ENCODE results near the gene HECW1.

Gene HECW1

DNA sequence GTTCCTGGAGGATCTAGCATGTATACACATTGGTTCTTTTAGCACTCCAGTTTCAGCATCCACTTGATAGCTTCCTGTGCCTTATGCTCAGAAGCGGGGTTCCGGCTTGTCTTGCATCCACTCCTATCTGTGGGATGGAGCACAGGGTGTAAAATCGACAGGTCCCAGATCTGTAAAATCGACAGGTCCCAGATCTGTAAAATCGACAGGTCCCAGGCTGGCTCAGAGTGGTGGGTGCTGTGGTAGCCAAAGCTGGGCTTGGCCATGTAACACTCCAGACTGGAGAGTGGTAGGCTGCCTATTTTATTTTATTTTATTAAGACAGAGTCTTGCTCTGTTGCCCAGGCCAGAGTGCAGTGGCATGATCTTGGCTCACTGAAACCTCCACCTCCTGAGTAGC lies 30.3 kb downstream of the HECW1 start:
- in situ Hi-C loops (cut with MboI; ENCODE audit: low sequenced_read_pairs), result no loop called here

DNA sequence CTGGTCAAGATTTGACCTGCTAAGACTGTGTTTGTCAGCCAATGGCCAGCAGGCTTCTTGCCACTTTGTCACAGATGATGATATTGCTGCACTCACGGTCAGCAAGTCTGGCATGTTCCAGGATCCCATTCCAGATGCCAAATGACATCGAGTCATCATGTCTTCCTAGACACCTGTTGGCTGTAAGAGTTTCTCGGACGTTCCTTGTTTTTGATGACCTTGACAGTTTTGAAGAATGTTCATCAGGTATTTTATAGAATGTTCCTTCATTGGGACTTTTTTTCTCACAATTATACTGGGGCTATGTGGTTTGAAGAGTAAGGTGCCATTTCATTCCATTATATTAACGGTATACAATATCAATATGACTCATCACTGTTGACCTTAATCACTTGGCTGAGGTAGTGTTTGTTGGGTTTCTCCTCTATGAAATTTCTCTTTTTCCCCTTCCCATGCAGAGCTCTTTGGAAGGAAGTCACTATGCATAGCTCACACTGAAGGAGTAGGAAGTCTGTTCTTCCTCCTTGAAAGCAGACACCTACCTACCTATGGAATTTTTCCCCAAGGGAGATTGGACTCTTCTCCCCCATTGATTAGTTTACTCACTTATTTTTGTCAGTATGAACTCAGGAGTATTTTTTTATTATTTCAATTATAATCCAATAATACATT lies 31.6 kb downstream of the HECW1 start:
- in situ Hi-C loops (cut with MboI; ENCODE audit: low sequenced_read_pairs), result no loop called here

DNA sequence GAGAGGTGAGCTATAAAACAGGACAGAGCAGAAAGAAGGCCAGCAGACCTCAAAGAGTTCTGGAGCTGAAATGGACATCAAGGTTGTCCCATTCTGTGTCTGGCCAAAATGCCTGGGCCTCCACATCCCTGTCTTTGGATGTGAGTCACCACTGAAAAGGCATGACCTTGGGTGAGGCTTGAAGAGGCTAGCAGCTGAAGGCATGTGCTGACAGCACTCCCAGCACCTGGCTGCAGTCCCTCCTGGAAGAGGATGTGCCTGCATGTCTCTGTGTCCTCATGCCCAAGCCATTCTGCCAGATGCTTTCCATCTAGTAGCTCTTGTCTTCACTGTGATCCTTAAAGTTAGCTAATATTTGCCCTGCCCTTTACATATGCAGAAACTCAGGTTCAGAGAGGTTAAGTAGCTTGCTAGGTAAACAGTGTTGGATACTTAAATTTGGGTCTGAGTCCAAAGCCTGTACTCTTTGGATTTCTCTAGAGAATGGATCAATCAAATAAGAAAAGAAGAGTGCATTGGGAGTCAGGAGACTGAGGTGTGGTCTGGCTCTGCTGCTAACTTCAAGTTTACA lies 35.8 kb downstream of the HECW1 start:
- in situ Hi-C loops (cut with MboI; ENCODE audit: low sequenced_read_pairs), result no loop called here

DNA sequence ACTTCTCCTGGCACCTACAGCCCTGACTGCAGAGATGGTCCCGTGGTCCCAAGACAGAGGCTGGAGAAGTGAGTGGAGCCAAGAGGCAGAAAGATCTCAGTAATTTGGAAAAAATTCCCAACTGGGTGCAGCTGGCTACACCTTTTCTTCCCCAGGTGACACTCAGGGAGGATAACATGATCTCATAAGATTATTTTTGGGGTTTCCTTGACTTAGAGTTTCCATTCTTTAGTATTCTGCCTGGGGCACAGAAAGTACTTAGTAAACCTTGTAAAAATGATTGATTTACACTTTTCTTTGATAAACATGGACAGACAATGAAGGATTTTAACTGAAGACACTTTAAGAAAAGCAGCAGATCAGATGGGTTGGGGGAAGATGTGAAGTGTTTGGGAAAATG lies 38.6 kb downstream of the HECW1 start:
- in situ Hi-C loops (cut with MboI; ENCODE audit: low sequenced_read_pairs), result no loop called here

DNA sequence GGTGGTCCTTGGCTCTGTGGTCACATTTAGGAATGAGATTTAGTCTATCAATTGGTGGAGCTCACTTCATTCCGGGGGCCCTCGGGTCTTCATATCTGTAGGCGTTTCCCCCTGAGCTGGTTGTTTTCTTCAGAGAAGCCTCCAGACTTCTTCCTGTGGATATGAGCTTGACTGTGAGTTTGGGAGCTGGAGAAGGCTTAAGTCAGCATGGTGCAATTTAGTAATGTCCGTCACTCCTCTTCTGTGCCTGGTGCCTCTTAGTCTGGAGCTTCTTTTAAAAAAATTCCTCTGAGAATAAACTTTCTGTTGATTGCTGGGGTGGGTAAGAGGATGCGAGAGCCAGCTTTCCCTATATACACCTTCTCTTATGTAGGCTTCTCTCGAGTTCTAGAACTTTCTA lies 40.2 kb downstream of the HECW1 start:
- in situ Hi-C loops (cut with MboI; ENCODE audit: low sequenced_read_pairs), result no loop called here

DNA sequence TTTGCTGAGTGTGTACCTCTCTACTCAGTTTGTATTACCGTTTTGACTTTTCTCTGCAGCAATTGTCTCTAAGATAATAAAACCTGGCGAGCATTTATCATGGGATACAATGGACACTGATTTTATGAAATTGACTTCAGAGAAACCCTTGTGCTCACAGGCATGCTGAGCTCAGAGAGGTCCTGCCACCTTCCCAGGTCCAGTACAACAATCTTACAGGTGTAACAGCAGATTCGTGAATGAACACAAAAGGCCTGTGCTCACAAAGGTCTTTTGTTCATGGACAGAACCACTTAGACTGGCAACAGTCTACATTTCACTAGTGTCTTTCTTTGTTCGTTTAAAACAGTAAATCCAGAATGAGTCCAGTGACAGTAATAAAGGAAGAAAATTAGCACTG lies 43.2 kb downstream of the HECW1 start:
- in situ Hi-C loops (cut with MboI; ENCODE audit: low sequenced_read_pairs), result no loop called here

DNA sequence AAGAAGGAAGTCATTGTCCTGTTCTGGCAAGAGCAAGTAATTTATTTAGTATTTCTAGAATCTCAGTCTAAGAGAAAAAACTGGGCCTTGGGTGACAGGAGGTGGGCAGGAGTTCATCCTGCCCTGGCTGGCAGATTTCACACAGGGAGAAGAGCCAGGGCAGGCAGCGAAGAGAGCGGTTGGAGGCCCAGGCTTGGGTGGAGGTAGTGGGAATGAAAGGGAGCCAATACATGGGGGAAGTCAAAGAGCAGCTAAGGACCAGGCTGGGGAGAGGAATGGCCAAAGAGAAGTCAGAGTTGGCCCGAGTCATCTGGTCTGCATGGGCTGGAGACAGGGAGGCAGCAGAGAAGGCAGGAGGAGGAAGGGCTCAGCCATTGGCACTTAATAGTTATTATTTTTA lies 51.4 kb downstream of the HECW1 start:
- in situ Hi-C loops (cut with MboI; ENCODE audit: low sequenced_read_pairs), result no loop called here

DNA sequence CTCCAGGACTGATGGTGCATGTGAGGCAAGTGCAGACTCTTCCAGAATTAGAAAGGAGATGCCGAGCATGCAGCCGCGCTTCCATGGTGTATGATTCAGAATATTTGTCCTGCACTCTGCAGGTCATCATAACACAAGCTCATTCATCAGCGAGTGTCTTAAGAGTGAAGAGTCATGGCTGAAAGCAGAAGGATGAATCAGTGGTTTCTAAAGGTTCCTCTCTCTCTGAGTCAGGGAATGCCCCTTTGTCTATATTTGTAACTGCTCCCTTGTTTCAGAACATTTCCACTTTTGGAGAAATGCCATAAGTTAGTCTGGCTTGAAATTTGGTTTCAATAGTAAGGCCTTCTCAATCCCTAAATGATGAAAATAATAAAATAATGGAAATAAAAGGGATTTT lies 52.3 kb downstream of the HECW1 start:
- in situ Hi-C loops (cut with MboI; ENCODE audit: low sequenced_read_pairs), result no loop called here

DNA sequence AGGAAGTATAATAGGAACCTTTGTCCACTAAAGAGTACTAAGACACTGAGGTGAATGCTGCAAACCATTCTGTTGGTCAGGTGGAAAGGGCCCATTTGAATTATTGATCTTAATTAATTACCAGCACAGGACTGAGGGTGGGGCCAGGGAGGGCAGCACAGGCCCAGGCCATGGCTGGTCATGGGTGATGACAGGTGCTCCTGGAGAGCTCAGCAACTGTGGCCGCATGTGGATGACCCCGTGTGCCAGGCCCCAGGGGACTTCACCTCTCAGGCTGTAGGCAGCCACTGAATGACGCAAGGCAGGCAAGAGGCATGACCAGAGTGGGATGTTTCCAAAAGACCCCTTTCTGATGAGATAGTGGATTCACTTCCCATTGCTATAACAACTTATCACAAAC lies 54.2 kb downstream of the HECW1 start:
- in situ Hi-C loops (cut with MboI; ENCODE audit: low sequenced_read_pairs), result no loop called here

DNA sequence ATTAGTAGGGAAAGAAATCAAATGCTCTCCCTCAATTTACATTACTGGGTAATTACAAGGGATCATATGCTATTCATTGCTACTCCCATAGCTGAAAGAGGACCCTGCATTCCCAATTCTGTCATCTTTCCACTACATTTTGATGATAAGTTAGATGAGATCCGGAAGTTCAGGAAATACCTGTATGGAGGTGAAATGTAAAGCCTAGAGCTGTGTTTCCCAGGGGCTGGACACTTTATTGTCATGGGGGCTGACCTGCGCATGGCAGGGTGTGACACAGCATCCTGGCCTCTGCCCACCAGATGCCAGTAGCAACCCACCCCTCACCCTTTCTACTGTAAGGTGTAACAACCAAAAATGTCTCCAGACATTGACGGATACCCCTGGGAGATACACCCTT lies 56.6 kb downstream of the HECW1 start:
- in situ Hi-C loops (cut with MboI; ENCODE audit: low sequenced_read_pairs), result no loop called here

DNA sequence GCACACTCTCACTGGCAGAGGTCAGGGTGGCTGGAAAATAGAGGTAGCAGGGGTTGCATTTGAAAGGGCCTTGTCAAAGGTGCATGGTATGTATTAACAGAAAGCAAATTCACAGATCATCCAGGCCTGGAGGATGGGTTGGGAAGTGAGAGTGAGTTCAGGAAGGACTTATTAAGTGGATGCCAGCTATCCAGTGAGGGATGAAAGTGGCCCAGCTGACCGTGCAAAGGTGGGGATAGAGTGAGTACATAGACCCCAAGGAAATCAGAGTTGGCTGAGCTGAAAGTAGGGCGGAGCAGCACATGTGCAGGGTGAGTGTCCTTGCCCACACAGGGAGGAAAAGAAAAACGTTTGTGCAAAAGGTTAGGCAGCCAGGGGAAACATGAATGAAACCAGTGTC lies 58.1 kb downstream of the HECW1 start:
- in situ Hi-C loops (cut with MboI; ENCODE audit: low sequenced_read_pairs), result no loop called here

DNA sequence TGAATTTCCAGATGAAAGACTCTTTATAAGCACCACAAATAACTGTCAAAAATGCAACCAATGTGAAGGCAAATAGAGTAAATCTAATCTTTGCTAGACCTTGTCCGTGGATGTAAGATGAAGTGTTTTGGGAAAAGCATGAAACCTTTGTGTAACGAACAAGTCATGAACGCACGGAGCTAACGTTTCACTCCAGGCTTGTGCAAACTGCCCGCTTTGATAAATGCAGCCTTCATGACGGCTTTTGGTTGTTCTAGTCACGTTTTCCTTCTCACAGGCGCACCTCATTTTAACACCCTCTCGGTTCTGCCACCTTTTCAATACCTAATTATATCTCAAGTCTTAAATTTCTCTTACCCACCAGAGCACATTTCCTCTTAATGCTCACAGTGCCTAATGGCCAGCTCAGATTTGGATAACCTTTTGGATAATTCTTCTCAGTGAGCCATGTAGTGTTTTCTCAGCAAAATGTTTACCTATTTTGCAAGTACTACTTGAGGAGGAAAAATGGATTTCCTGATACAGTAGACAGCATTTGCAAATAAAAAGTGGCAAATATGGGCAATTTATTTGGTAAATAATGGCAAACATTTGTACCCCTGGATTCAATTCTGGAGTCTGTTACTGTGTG lies 63.2 kb downstream of the HECW1 start:
- in situ Hi-C loops (cut with MboI; ENCODE audit: low sequenced_read_pairs), result no loop called here

DNA sequence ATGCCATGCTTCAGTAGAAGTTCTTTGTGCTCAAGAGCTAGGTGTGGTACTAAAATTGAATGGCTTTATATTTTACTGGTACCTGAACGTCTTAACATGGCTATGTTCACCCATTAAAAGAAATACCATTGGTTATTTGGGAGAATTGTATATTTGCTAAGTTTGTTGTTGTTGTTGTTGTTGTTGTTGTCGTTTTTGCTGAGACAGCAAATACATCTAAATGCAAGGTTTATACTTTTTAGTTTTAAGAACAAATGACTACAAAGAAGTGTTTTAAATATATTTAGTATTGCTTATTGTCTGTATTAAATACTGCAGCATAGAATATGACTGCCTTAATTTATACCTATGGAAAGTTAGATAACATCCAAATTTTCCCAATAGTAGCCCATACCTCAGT lies 66.9 kb downstream of the HECW1 start:
- in situ Hi-C loops (cut with MboI; ENCODE audit: low sequenced_read_pairs), result no loop called here

DNA sequence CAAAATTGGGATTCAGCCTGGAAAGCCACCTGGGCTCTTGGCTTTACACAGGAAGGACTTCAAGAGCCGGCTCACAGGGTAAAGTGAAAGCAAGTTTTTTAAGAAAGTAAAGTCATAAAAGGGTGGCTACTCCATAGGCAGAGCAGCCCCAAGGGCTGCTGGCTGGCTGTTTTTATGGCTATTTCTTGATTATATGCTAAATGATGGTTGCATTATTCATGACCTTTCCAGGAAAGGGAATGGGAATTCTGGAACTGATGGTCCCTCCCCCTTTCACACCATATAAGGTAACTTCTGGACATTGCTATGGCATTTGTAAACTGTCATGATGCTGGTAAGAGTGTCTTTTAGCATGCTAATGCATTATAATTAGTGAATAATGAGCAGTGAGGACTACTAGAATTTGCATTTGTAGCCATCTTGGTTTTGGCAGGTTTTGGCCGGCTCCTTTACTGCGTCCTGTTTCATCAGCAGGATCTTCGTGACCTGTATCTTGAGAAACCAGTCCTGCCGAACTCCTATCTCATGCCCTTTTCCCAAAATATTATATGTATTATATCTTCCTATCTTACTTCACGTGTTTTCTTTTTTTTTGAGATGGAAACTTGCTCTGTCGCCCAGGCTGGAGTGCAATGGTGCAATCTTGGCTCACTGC lies 80.5 kb downstream of the HECW1 start:
- in situ Hi-C loops (cut with MboI; ENCODE audit: low sequenced_read_pairs), result no loop called here

DNA sequence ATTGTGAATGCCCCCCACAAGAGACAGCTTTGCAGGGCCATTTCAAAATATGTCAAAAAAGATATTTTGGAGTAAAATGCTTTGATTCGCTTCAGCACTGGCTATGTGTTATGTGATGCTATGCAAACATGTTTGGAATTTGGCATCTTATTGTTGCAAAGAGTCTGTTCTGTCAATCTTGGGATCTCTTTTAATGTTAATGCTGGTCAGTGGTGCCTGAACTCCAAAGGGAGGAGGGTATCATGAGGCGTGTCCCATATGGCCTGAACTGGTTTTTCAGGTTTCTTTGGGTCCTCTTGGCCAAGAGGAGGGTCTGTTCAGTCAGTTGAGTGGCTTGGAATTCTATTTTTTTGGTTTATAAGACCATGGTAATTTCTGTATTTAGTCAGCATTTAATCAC lies 81.4 kb downstream of the HECW1 start:
- in situ Hi-C loops (cut with MboI; ENCODE audit: low sequenced_read_pairs), result no loop called here

DNA sequence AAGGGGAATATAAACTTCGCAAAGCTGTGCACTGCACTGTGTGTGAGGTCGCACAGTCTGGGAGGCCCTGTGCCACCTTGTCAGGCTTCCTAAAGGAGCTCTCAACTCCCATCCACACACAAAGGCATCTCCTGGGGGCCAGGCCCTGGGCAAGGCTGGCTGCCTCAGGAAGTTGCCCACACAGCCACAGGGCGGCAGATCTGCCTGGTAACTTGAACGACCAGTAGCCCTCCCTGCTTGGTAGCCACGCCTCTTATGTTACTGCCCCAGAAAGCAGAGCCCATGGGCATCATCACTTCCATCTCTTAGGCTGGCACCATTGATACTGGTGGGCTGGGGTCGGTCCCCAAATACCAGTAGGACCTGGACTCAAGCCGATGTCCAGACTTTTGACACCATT lies 82.8 kb downstream of the HECW1 start:
- in situ Hi-C loops (cut with MboI; ENCODE audit: low sequenced_read_pairs), result no loop called here

DNA sequence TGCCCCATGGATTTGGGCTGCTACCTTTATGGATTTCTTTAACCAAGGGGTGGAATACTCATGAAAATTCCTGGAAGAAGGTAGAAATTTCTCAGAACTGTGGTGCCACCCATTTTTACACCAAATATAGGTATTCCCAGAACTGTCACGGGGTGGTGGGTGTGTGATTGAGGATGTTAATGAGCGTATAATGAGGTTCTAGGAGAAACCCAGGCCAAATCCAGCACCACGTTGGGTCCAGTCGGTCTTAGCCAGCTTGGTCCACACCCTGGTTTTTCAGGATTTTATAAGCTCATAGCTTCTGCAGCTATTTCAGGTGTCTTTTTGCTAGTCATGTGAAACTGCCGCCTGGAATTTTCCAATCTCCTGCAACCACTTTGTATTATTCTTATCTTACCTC lies 83.3 kb downstream of the HECW1 start:
- in situ Hi-C loops (cut with MboI; ENCODE audit: low sequenced_read_pairs), result no loop called here

DNA sequence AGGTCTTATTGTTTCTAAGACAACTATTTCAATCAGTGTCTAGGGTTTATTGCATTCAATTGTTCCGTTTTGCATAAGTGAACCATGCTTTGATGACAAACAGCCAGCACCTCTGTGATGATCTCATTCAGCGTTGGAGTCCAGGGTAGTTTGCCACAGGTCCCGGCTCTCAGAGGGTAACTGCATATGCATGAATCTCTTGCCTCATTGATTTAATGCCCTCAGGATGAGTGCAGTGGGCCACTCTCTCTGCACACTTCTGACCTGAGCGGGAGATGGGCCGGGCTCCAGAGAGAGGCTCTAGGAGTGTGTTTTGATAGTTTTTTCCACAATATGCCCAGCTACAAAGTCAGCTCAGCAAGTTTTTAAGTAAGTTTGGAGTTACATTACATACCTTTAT lies 83.9 kb downstream of the HECW1 start:
- in situ Hi-C loops (cut with MboI; ENCODE audit: low sequenced_read_pairs), result no loop called here

DNA sequence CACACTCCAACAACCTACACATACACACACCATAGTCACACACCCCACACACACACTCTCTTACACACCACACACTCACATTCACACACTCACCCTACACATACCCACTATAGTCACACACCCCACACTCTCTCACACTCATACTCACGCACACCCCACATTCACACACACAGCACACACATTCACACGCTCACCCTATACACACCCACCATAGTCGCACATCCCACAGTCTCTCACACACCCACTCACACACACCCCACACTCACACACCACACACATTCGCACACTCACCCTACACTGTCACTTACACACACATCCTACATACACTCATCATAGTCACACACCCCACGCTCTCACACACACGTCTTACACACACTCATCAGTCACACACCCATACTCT lies 85.6 kb downstream of the HECW1 start:
- in situ Hi-C loops (cut with MboI; ENCODE audit: low sequenced_read_pairs), result no loop called here

DNA sequence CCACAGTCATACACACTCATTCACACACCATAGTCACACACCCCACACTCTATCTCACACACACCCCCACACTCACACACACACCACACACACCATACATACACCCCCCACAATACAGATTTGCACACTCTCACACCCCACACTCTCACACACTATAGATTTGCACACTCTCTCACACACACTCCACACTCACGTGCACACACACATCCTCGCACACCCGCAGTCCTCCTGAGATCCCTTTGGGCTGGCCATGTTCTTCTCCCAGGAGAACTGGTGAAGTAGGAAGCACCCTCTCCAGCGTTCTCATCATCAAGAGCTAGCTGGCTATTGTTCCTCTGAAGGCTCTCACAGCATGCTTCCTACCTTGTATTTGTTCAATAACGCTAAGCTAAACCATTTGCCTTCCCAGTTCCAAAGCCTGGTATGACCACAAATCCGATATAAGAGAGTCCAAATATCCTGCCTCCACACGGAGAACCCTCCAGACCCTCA lies 86.2 kb downstream of the HECW1 start:
- in situ Hi-C loops (cut with MboI; ENCODE audit: low sequenced_read_pairs), result no loop called here

DNA sequence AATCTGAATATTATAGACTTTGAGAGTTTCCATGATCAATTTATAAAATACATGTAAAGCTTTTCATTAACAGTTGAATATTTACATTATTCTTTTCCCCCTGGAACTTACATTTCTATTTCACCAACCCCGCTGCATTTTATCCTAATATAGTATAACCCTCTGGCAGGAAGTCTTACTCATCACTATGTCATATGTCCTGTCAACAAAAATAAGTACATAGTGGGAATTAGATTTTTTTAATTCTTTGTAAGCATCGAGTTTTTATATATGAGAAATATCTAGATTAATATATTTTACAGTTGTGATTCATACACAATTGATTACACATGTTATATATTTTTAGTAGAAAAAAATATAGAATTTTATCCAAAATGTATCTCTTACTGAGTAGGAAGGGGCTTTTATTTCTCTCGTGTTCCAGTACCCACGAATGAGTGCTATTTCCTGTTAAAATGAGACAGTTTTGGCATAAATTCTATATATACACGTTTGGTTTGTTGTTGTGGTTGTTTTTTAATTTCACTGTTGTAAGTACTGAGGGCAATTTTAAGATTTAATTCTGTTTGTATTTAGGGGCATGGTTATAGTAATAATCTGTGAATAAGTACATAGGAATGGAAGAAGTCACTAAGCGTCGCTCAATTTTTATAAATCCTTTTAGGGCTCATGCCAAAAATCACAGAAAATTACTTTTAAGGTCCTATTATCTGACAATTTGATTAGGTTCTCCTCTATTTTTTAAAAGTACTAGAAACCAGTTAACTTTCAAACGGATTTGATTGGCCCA lies 87.1 kb downstream of the HECW1 start:
- in situ Hi-C loops (cut with MboI; ENCODE audit: low sequenced_read_pairs), result no loop called here

All from HL-60/S4 (cell line).